GM23338 (cell line): Measurements from ENCODE around the gene LRRTM1. TPM values are rescaled to one million over a fixed set of nuclear protein-coding genes. Genes with fewer than 3 reads are reported as not detected.

ENCODE experiments used
- CREB1 ChIP-seq: fragments of 250-450 bp; sonication (Bioruptor Pico); IDR thresholded peaks from 2 replicates; pipeline ENCODE4 v1.5.0; 2020; ENCODE audit warnings: low read depth, mild to moderate bottlenecking, moderate library complexity
- CTCF ChIP-seq, 2 experiments: fragments of 200-600 bp in 1 of 2; sonication (generic) in 1 of 2; conservative IDR thresholded peaks; 2 replicates each; pipeline versions ENCODE4 v1.5.1 to v1.6.1; 2016 to 2017; ENCODE audit warnings: antibody characterized with exemption in 2 of 2, low read depth in 2 of 2, mild to moderate bottlenecking in 2 of 2, moderate library complexity in 1 of 2
- ETS1 ChIP-seq: IDR thresholded peaks from 2 replicates; pipeline ENCODE4 v1.6.1; 2016; ENCODE audit warnings: antibody characterized with exemption
- EZH2 ChIP-seq: fragments of 200-600 bp; sonication (generic); IDR thresholded peaks from one replicate; pipeline ENCODE4 v1.8.0; 2017; ENCODE audit warnings: antibody characterized with exemption, mild to moderate bottlenecking, low read depth; ENCODE audit not compliant: unreplicated experiment
- JUNB ChIP-seq: IDR thresholded peaks from one replicate; pipeline ENCODE4 v1.6.1; 2016; ENCODE audit warnings: antibody characterized with exemption; ENCODE audit not compliant: unreplicated experiment
- POLR2AphosphoS5 ChIP-seq: IDR thresholded peaks from 2 replicates; pipeline ENCODE4 v1.6.1; 2016; ENCODE audit warnings: antibody characterized with exemption, low read depth
- STAT1 ChIP-seq: IDR thresholded peaks from one replicate; pipeline ENCODE4 v1.6.1; 2016; ENCODE audit warnings: antibody characterized with exemption; ENCODE audit not compliant: unreplicated experiment
- ZNF114 ChIP-seq: fragments of 250-450 bp; sonication (Bioruptor Pico); IDR thresholded peaks from 2 replicates; pipeline ENCODE4 v1.5.0; 2020; ENCODE audit warnings: mild to moderate bottlenecking, moderate library complexity
- ZNF462 ChIP-seq: fragments of 250-450 bp; sonication (Bioruptor Pico); IDR thresholded peaks from 2 replicates; pipeline ENCODE4 v1.5.0; 2020; ENCODE audit warnings: mild to moderate bottlenecking, moderate library complexity
- polyA plus RNA-seq: library from polyadenylated mRNA; unstranded; fragments of >200 nt; fragmentation: Nextera tagmentation; extraction: Ambion mirVana; gene quantifications from 2 replicates; pipeline ENCODE4 v1.2.1, GENCODE V29; 2016
- total RNA-seq: library from RNA; depleted of rRNA; stranded (reverse); fragments of >200 nt; shearing (Covaris generic); gene quantifications from 2 replicates; pipeline ENCODE4 v1.2.3, GENCODE V29; 2014

The LRRTM1 gene
- total and polyA plus RNA-seq, 2 experiments from 2014 or later: 0.34 to 1.3 TPM

- TF ChIP-seq ZNF462: no peak
- TF ChIP-seq ZNF114 (CRISPR knock-in tag): no peak
- TF ChIP-seq EZH2: no peak
- no peak for TF ChIP-seq CTCF (conservative IDR thresholded peaks at IDR 0.05; ENCODE audit: low read depth in 2 of 2)
- TF ChIP-seq CREB1: no peak
- TF ChIP-seq POLR2AphosphoS5: no peak
- TF ChIP-seq ETS1: no peak
- no peak for TF ChIP-seq STAT1
- TF ChIP-seq JUNB: no peak
Measured at GRCh38 chr2:80258793-80259192, 45.8 kb downstream of the LRRTM1 start (continued).
